Amygdala (tissue), 56 donors: ENCODE results near the gene FEM1A.
"Not testable (repeated sequence)": the region's sequence is repeated elsewhere in the genome, so short reads cannot be mapped to it uniquely, and the experiment has no call there.

Experiments used
- DNase-seq, 56 donors: peaks; one replicate each; lab custom pipeline; 2025; lab: John Stamatoyannopoulos, UW

The FEM1A gene

DNA sequence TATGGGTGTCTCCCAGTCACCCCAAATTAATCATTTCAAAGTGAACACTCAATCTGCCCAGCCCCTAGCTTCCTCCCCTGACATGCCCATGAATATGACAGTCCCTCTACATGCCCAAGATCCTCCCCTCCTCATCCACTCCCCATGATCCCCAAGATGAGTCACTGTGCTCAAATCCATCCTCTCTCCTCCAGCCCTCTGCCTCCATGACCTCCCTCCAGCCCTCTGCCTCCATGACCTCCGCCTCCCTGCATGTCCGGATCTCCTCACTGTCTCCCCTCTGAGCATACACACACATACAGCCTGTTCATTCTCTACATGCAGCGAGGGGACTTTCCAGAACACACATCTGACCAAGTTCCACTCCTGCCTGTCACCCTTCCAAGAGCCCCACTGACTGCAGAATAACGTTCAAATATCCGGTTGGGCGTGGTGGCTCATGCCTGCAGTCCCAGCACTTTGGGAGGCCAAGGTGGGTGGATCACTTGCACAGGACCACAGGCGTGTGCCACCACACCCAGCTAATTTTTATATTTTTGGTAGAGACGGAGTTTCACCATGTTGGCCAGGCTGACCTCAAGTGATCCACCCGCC lies 18.4 kb upstream of the FEM1A start:
- DNase-seq = no peak

DNA sequence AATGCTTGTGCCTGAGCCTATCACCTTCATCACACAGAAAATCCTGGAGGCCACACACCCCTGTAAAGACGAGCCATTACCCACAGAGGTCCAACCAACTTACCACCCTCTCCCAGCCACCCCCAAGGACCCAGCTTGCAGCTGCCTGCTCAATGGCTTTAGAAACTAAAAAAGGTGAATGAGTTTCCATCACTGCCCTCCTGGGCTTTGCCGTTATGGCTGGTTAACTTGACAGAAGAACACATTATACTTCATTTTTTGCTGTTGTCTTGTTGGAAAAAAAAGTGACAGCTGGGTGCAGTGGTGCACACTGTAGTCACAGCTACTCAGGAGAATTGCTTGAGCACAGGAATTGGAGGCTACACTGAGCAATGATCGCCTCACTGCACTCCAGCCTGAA lies 17.4 kb upstream of the FEM1A start:
- no peak for DNase-seq

DNA sequence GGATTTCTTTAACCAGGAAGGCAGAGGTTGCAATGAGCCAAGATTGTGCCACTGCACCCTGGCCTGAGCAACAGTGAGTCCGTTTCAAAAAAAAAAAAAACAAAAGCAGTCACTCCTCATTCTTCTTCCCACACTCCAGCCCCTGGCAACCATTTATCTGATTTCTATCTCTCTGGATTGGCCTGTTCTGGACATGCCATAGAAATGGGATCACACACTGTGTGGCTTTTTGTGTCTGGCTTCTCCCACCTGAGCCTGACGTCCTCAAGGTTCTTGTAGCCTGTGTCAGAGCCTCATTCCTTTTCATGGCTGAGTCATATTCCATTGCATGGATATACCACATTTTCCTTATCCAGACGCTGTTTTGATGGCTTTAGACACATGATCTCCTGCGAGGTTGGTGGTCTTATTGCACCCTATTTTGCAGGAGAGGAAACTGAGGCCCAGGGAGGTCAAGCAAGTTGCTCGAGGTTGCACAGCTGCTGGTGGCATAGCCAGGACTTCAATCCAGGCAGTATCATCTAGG lies 15.8 kb upstream of the FEM1A start:
- DNase-seq = no peak

- no peak for DNase-seq
Measured at GRCh38 chr19:4776436-4777211, 14.9 kb upstream of the FEM1A start.

DNA sequence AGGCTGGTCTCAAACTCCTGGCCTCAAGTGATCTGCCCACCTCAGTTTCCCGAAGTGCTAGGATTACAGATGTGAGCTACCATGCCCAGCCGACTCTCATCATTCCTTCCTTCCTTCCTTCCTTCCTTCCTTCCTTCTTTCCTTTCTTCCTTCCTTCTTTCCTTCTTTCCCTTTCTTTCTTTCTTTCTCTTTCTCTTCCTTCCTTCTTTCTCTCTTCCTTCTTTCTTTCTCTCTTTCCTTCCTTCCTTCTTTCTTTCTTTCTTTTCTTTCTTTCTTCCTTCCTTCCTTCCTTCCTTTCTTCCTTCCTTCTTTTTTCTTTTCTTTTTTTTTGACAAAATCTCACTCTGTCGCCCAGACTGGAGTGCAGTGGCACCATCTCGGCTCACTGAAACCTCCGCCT lies 13.4 kb upstream of the FEM1A start:
- DNase-seq = not testable (repeated sequence)

GRCh38 chr19:4780860-4781259 lies 10.7 kb upstream of the FEM1A start:
- DNase-seq = no peak

- DNase-seq = no peak
Measured at GRCh38 chr19:4781801-4782200, 9.7 kb upstream of the FEM1A start.

GRCh38 chr19:4786412-4787016 lies 5.0 kb upstream of the FEM1A start:
- DNase-seq = not testable (repeated sequence)

DNA sequence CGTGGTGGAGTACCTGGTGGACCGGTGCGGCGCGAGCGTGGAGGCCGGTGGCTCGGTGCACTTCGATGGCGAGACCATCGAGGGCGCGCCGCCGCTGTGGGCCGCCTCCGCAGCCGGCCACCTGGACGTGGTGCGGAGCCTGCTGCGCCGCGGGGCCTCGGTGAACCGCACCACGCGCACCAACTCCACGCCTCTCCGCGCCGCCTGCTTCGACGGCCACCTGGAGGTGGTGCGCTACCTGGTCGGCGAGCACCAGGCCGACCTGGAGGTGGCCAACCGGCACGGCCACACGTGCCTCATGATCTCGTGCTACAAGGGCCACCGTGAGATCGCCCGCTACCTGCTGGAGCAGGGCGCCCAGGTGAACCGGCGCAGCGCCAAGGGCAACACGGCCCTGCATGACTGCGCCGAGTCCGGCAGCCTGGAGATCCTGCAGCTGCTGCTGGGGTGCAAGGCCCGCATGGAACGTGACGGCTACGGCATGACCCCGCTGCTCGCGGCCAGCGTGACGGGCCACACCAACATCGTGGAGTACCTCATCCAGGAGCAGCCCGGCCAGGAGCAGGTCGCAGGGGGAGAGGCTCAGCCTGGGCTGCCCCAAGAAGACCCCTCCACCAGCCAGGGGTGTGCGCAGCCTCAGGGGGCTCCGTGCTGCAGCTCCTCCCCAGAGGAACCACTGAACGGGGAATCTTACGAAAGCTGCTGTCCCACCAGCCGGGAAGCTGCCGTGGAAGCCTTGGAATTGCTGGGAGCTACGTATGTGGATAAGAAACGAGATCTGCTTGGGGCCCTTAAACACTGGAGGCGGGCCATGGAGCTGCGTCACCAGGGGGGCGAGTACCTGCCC lies 708 bp downstream of the FEM1A start:
- not testable (repeated sequence) for DNase-seq

DNA sequence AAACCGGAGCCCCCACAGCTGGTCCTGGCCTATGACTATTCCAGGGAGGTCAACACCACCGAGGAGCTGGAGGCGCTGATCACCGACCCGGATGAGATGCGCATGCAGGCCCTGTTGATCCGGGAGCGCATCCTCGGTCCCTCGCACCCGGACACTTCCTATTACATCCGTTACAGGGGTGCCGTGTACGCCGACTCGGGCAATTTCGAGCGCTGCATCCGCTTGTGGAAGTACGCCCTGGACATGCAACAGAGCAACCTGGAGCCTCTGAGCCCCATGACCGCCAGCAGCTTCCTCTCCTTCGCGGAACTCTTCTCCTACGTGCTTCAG lies 1.3 kb downstream of the FEM1A start:
- DNase-seq = not testable (repeated sequence)

DNA sequence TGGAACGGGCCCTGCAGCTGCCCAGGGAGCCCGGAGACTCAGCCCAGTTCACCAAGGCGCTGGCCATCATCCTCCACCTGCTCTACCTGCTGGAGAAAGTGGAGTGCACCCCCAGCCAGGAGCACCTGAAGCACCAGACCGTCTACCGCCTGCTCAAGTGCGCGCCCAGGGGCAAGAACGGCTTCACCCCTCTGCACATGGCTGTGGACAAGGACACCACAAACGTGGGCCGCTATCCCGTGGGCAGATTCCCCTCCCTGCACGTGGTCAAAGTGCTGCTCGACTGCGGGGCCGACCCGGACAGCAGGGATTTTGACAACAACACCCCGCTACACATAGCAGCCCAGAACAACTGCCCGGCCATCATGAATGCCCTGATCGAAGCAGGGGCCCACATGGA lies 1.7 kb downstream of the FEM1A start:
- not testable (repeated sequence) for DNase-seq

- DNase-seq = no peak
Measured at GRCh38 chr19:4794971-4795370, 3.4 kb downstream of the FEM1A start.

- no peak for DNase-seq
Measured at GRCh38 chr19:4795400-4795799, 3.9 kb downstream of the FEM1A start.

GRCh38 chr19:4800591-4801081 lies 9.1 kb downstream of the FEM1A start:
- DNase-seq = no peak

DNA sequence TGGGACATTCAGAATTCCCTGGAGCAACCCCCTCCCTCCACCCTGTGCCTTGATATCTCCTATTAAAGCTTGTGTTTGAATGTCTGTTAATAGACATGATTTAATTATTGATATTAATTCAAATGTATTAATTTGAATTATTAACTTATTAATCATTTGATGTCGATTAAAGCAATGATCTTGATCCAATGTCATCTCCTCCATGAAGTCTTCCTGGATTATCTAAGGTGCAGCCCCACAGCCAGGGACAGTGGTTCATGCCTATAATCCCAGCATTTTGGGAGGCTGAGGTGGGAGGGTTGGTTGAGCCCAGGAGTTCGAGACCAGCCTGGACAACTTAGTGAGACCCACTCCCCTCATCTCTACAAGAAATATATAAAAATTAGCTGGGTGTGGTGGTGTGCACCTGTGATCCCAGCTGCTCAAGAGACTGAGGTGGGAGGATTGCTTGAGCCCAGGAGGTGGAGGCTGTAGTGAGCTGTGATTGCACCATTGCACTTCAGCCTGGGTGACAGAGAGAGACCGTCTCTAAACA lies 9.6 kb downstream of the FEM1A start:
- no peak for DNase-seq

DNA sequence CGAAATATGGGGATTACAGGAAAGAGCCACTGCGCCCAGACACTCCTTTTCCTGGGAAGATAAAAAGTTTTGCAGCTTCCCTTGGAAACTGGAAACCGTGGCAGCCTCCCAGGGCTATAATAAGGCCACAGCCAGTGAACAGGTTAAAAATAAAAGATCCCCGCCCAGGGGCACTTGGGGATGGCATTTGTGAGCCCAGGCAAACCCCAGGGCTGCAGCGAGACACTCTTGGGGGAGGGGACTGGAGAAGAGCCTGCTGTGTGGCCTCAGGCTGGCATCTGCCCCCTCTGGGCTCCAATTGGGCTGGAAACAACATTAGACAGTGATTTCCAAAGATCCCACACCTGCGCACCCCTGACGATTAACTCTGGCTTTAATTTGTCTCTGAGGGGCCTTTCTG lies 11.2 kb downstream of the FEM1A start:
- no peak for DNase-seq

GRCh38 chr19:4803736-4804695 lies 12.5 kb downstream of the FEM1A start:
- peak in 24 of 56 donors; percentile 4 to 61 (median 24) for DNase-seq

DNA sequence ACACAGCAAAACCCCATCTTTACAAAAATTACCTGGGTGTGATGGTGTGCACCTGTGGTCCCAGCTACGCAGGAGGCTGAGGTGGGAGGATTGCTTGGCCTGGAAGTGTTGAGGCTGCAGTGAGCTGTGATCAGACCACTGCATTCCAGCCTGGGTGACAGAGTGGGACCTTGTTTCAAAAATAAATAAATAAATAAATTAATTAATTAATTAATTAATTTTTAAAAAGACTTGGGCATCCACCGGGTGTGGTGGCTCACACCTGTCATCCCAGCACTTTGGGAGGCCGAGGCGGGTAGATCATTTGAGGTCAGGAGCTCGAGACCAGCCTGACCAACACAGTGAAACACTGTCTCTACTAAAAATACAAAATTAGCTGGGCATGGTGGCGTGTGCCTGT lies 13.6 kb downstream of the FEM1A start:
- DNase-seq = not testable (repeated sequence)

- DNase-seq = no peak
Measured at GRCh38 chr19:4806384-4806783, 14.8 kb downstream of the FEM1A start.
